IMR-90 (cell line): ENCODE data around the gene PTPRN2. TPM values are rescaled to one million over a fixed set of nuclear protein-coding genes. Genes with fewer than 3 reads are reported as not detected.

Experiments
- ATAC-seq: fragments of 200-7000 bp; cut with Tn5 transposase; 2 replicates; pipeline ENCODE4 v1.9.1; 2020; ENCODE audit warnings: low read depth, mild to moderate bottlenecking, moderate library complexity
- BruUV-seq: library from RNA; stranded (reverse); fragments of 400-500 nt; replicated peaks from 2 replicates; lab custom pipeline; 2021; lab: Mats Ljungman, UMichigan
- CTCF ChIA-PET: fragments of 300-600 bp; formaldehyde crosslinking; extraction: SDS; loops from one replicate; lab custom pipeline; 2021; ENCODE audit warnings: antibody characterized with exemption; lab: Yijun Ruan, JAX
- POLR2A ChIA-PET: fragments of 300-600 bp; sonication (Branson Sonifier 250); formaldehyde crosslinking; loops from one replicate; lab custom pipeline; 2022; ENCODE audit warnings: antibody characterized with exemption; ENCODE audit not compliant: unreplicated experiment; lab: Charles Lee
- DNase-seq: peaks from one replicate; pipeline ENCODE4 v3.0.0; 2013
- H2AFZ ChIP-seq: replicated peaks from 2 replicates; pipeline ENCODE3; 2013; ENCODE audit warnings: low read length, mild to moderate bottlenecking; ENCODE audit not compliant: poor library complexity
- H2AK5ac ChIP-seq: 2 replicates; pipeline ENCODE4 v1.6.1; 2013; ENCODE audit warnings: low read depth, low read length, inconsistent platforms
- H2AK9ac ChIP-seq: replicated peaks from 2 replicates; pipeline ENCODE3; 2013; ENCODE audit warnings: mild to moderate bottlenecking, low read depth, low read length, moderate library complexity; ENCODE audit not compliant: poor library complexity
- H2BK120ac ChIP-seq: 2 replicates; pipeline ENCODE4 v1.6.1; 2013; ENCODE audit warnings: low read depth, low read length, inconsistent platforms
- H2BK15ac ChIP-seq: 3 replicates; pipeline ENCODE4 v1.6.1; 2013; ENCODE audit warnings: low read depth, low read length, inconsistent platforms
- H2BK20ac ChIP-seq: 2 replicates; pipeline ENCODE4 v1.6.1; 2013; ENCODE audit warnings: low read depth, mild to moderate bottlenecking, inconsistent platforms, low read length, moderate library complexity
- H2BK5ac ChIP-seq: 2 replicates; pipeline ENCODE4 v1.6.1; 2013; ENCODE audit warnings: mild to moderate bottlenecking, low read depth, low read length, inconsistent platforms; ENCODE audit not compliant: poor library complexity, severe bottlenecking
- H3K14ac ChIP-seq: replicated peaks from 2 replicates; pipeline ENCODE4 v1.6.1; 2013; ENCODE audit warnings: low read depth, low read length, inconsistent platforms
- H3K18ac ChIP-seq: 2 replicates; pipeline ENCODE4 v1.6.1; 2013; ENCODE audit warnings: low read depth, low read length, control low read depth
- H3K23ac ChIP-seq: 2 replicates; pipeline ENCODE4 v1.6.1; 2013; ENCODE audit warnings: low read depth, low read length, inconsistent platforms
- H3K27ac ChIP-seq: 2 replicates; pipeline ENCODE4 v1.5.1; 2013; ENCODE audit warnings: mild to moderate bottlenecking, control low read depth, low read length; ENCODE audit not compliant: insufficient read depth
- H3K27me3 ChIP-seq: 2 replicates; pipeline ENCODE4 v1.6.1; 2013; ENCODE audit warnings: low read length; ENCODE audit not compliant: control insufficient read depth, insufficient read depth
- H3K36me3 ChIP-seq: 2 replicates; pipeline ENCODE4 v1.6.1; 2013; ENCODE audit warnings: low read length, mixed read lengths; ENCODE audit not compliant: control insufficient read depth, insufficient read depth
- H3K4ac ChIP-seq: 2 replicates; pipeline ENCODE4 v1.6.1; 2013; ENCODE audit warnings: low read depth, low read length, inconsistent platforms
- H3K4me1 ChIP-seq: 2 replicates; pipeline ENCODE4 v1.6.1; 2013; ENCODE audit warnings: low read length, mixed read lengths; ENCODE audit not compliant: control insufficient read depth, insufficient read depth
- H3K4me2 ChIP-seq: 2 replicates; pipeline ENCODE4 v1.6.1; 2013; ENCODE audit warnings: low read depth, mild to moderate bottlenecking, control low read depth, low read length, moderate library complexity
- H3K4me3 ChIP-seq: 2 replicates; pipeline ENCODE4 v1.5.1; 2013; ENCODE audit warnings: low read depth, mild to moderate bottlenecking, control low read depth, low read length, moderate library complexity; ENCODE audit not compliant: insufficient read depth
- H3K56ac ChIP-seq: 2 replicates; pipeline ENCODE4 v1.6.1; 2013; ENCODE audit warnings: low read length, inconsistent platforms; ENCODE audit not compliant: insufficient read depth; ENCODE audit errors: extremely low read depth
- H3K79me1 ChIP-seq, 2 experiments: 2 replicates each; pipeline ENCODE4 v1.6.1; 2013; ENCODE audit warnings: low read length in 2 of 2, inconsistent platforms in 1 of 2, low read depth in 1 of 2
- H3K9ac ChIP-seq: 2 replicates; pipeline ENCODE4 v1.6.1; 2013; ENCODE audit warnings: low read depth, low read length, control low read depth
- H3K9me1 ChIP-seq: 2 replicates; pipeline ENCODE4 v1.6.1; 2013; ENCODE audit warnings: low read length, inconsistent platforms; ENCODE audit not compliant: insufficient read depth
- H3K9me3 ChIP-seq: 2 replicates; pipeline ENCODE4 v1.6.1; 2013; ENCODE audit warnings: low read length; ENCODE audit not compliant: control insufficient read depth, insufficient read depth
- H4K20me1 ChIP-seq: 2 replicates; pipeline ENCODE4 v1.6.1; 2013; ENCODE audit warnings: low read length, inconsistent platforms; ENCODE audit not compliant: insufficient read depth
- H4K5ac ChIP-seq: 2 replicates; pipeline ENCODE4 v1.6.1; 2013; ENCODE audit warnings: mild to moderate bottlenecking, low read depth, low read length, control low read depth
- H4K8ac ChIP-seq, 2 experiments: 2 replicates each; pipeline ENCODE4 v1.6.1; 2013; ENCODE audit warnings: low read depth in 2 of 2, low read length in 2 of 2, control low read depth in 1 of 2, inconsistent platforms in 1 of 2
- H4K91ac ChIP-seq: 2 replicates; pipeline ENCODE4 v1.6.1; 2013; ENCODE audit warnings: low read depth, low read length, inconsistent platforms; ENCODE audit not compliant: insufficient read depth
- BHLHE40 ChIP-seq: fragments of 150-350 bp; IDR thresholded peaks from 2 replicates; pipeline ENCODE4 v1.6.1; 2016; ENCODE audit warnings: mild to moderate bottlenecking, low read depth, low read length
- CHD1 ChIP-seq: IDR thresholded peaks from 2 replicates; pipeline ENCODE4 v1.6.1; 2012; ENCODE audit warnings: low read depth, low read length, improper control_type of control experiment
- CTCF ChIP-seq: conservative IDR thresholded peaks from 2 replicates; pipeline ENCODE4 v1.5.1; 2012; ENCODE audit warnings: mild to moderate bottlenecking, low read depth, low read length, improper control_type of control experiment
- FOS ChIP-seq: fragments of 150-350 bp; IDR thresholded peaks from 2 replicates; pipeline ENCODE4 v1.6.1; 2016; ENCODE audit warnings: low read depth, low read length
- MAFK ChIP-seq: IDR thresholded peaks from 2 replicates; pipeline ENCODE4 v1.6.1; 2012; ENCODE audit warnings: low read depth, low read length, improper control_type of control experiment
- MXI1 ChIP-seq: IDR thresholded peaks from 2 replicates; pipeline ENCODE4 v1.6.1; 2012; ENCODE audit warnings: low read depth, mild to moderate bottlenecking, low read length, moderate library complexity, borderline replicate concordance
- POLR2A ChIP-seq: IDR thresholded peaks from 2 replicates; pipeline ENCODE4 v1.6.1; 2012; ENCODE audit warnings: mild to moderate bottlenecking, low read depth, low read length
- RAD21 ChIP-seq: IDR thresholded peaks from 2 replicates; pipeline ENCODE4 v1.6.1; 2012; ENCODE audit warnings: low read length, improper control_type of control experiment
- RCOR1 ChIP-seq: IDR thresholded peaks from 2 replicates; pipeline ENCODE4 v1.6.1; 2012; ENCODE audit warnings: mild to moderate bottlenecking, low read length, improper control_type of control experiment; ENCODE audit not compliant: insufficient replicate concordance
- USF2 ChIP-seq: fragments of 150-350 bp; IDR thresholded peaks from 2 replicates; pipeline ENCODE4 v1.6.1; 2017; ENCODE audit warnings: mild to moderate bottlenecking, antibody characterized with exemption, low read length, low read depth
- WGBS, 2 experiments: methylation state at CpG; one replicate each; pipeline versions ENCODE4 v1.1.5 to v1.1.7; 2013; ENCODE audit warnings: missing lambda C conversion rate in 2 of 2; ENCODE audit not compliant: insufficient read length in 1 of 2; ENCODE audit errors: extremely low coverage in 2 of 2; 5-methylcytosine and 5-hydroxymethylcytosine counted together
- dilution Hi-C: fragments of 300-500 bp; cut with HindIII; formaldehyde crosslinking; loops from one replicate; pipeline ENCODE4 v1.14.3; 2018; ENCODE audit warnings: low sequenced_read_pairs; ENCODE audit not compliant: unreplicated experiment
- in situ Hi-C: fragments of 300-500 bp; cut with MboI; formaldehyde crosslinking; loops from 3 replicates; pipeline ENCODE4 v1.14.3; 2019; ENCODE audit warnings: low sequenced_read_pairs, inconsistent platforms, mixed read lengths
- intact Hi-C: fragments of 100-400 bp; cut with micrococcal nuclease; formaldehyde crosslinking; loops from 2 replicates; pipeline ENCODE4 v1.10.0; 2022
- polyA plus RNA-seq, 3 experiments: library from polyadenylated mRNA; depleted of rRNA; stranded (reverse); fragments of >200 nt; gene quantifications; 2 replicates each; pipeline ENCODE4 v1.2.3, GENCODE V29; 2012; ENCODE audit warnings: low replicate concordance in 1 of 3
- total RNA-seq: library from RNA; depleted of rRNA; stranded (reverse); fragments of >200 nt; gene quantifications from 2 replicates; pipeline ENCODE4 v1.2.3, GENCODE V29; 2012

PTPRN2 gene
- total and polyA plus RNA-seq, 2 of the 4 experiments (the other 2 are of a cell fraction) = 0.03 TPM; not detected in 1

GRCh38 chr7:158422887-158423560 lies 164.6 kb downstream of the PTPRN2 start:
- BruUV-seq = no TSS peak
- Histone ChIP-seq H3K9me3 (peaks cover 35% of the 10 kb centered on the region), H3K27ac (no peak overlapping the region), H3K4me3 (no peak overlapping the region), H4K5ac (no peak overlapping the region), H2BK20ac (no peak overlapping the region), H3K27me3 (no peaks in the 10 kb centered on the region), H3K4me2 (no peak overlapping the region), H3K79me1 (no peaks in the 10 kb centered on the region), H3K14ac (no peak overlapping the region), H4K91ac (no peak overlapping the region), H3K4me1 (no peaks in the 10 kb centered on the region), H3K56ac (no peak overlapping the region), H3K18ac (no peak overlapping the region), H2AFZ (no peak overlapping the region), H3K4ac (no peak overlapping the region), H2AK9ac (no peak overlapping the region), H2BK15ac (no peak overlapping the region), H3K9me1 (no peaks in the 10 kb centered on the region), H3K9ac (no peak overlapping the region), H3K36me3 (no peaks in the 10 kb centered on the region), H2AK5ac (no peak overlapping the region), H4K8ac (no peak overlapping the region), H4K20me1 (no peaks in the 10 kb centered on the region), H2BK120ac (no peak overlapping the region), H2BK5ac (no peak overlapping the region), H3K23ac (no peak overlapping the region)
- no peak for ATAC-seq
- no peak for DNase-seq
- ChIA-PET POLR2A (no interaction called here), CTCF (no interaction called here)
- intact Hi-C loops = no loop called here
- TF ChIP-seq RAD21 (no peak), RCOR1 (no peak), FOS (no peak), CHD1 (no peak), MAFK (no peak), POLR2A (no peak), CTCF (no peak), MXI1 (no peak), USF2 (no peak), BHLHE40 (no peak)
- in situ Hi-C loops = no loop called here
- dilution Hi-C loops = no loop called here
- 40% methylated on average over 1 of the region's 15 CpGs; no CpG with 5 or more reads in 1 of the 2 experiments for WGBS, 2 experiments
